Kidney glomerular epithelial cell (primary cell): Measurements from ENCODE around the gene PCDH9.
"Not testable (repeated sequence)": the region's sequence is repeated elsewhere in the genome, so short reads cannot be mapped to it uniquely, and the experiment has no call there.

ENCODE experiments used
- DNase-seq: peaks from one replicate; lab custom pipeline; 2025; lab: John Stamatoyannopoulos, UW

The PCDH9 gene

DNA sequence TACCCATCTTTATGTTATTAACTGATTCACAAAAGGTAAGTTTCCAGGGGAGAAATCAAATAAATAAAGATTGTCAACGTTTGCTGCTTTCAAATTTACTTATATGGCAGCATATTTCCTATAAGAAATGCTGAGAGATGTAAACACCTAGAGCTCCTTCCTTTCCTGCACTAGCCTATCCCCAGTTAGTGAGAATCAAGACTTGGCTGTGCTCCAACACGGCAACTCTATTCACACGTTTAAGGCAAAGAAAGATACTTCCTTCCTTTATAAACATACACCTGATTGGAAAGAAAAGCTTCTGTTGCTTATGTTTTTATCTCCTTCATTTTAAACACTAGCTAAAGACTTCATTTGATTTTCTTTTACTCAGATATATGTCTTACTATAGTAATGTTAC lies 107.0 kb downstream of the PCDH9 start:
- DNase-seq, result no peak

DNA sequence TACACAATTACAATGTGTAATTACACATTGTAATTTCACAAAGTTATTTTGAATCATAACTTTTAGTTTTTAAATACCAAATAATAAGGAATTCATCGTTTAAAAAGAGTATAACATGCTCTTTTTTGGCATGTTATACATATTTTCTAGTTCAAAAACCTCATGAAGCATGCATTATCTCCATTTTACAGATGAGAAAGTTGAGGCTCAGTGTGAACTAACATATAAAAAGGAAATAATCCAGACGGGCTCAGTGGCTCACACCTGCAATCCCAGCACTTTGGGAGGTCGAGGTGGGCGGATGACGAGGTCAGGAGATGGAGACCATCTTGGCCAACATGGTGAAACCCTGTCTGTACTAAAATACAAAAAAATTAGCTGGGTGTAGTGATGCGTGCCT lies 107.9 kb downstream of the PCDH9 start:
- DNase-seq, result no peak

DNA sequence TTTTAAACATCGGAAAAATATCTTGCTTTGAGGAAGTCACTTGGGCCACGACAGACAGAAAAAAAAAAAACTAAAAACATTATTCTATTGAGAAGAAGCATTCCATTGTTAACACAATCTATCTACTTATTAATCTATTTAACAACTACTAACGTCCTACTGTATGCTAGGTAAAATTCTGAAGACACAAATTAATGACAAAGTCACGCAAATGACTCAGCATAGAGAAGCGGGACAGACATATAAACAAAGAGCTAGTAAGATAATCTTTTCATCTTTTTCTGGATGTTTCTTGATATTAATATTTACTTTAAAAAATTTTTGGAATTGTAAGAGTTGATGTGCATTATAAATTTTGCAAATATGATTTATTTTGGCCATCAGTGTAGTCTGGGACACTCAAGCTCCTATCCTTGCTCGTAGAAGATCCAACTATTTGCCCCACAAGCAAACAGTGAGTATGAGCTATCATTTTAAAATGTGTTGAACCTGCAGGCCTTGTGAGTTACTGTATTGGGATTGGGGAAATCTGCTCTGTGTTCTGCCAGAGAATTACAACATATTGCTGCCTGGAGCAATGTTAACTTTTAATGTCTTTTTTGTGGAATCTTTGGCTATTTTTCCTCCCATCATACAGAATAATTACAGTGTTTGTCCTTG lies 109.1 kb downstream of the PCDH9 start:
- DNase-seq, result no peak

DNA sequence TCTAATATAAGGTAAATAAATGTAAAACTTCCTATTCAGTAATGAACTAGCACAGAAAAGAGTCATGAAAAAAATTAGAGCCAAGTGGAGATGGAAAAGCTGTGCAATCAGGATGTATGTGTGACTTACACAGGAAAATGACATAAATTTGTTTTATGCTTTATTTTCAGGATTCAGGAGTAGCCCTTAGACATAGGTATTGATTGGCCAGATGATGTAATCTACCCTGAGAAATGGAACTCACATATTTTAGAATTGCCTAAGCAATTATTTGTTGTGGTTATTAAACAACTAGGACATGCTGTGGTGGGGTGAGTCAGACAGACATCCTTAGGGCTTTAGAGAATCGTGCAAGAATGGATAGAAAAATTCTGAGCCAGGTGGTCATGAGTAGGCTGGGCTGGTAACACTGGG lies 110.6 kb downstream of the PCDH9 start:
- DNase-seq, result peak; percentile 77

DNA sequence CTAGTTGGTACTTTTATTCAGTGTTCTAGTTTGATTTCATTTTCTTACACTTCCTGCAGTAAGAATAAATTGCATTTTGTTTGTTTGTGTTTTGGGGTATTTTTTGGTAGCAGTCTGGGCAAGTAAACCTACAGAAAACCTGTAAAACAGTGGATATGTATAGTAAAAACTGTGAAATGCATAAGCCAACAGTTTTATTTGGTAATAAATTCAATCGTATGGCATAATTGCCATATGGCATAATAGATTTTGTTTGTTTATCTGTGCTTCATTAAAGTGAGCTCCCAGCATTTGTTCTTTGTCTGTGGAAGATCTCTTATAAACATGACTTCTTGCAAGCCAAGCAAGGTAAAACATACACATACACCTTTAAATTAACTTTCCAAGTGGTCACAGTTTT lies 111.9 kb downstream of the PCDH9 start:
- no peak for DNase-seq

GRCh38 chr13:67117010-67117550 lies 113.1 kb downstream of the PCDH9 start:
- no peak for DNase-seq

GRCh38 chr13:67107979-67108378 lies 122.2 kb downstream of the PCDH9 start:
- DNase-seq, result no peak

GRCh38 chr13:67106502-67107057 lies 123.6 kb downstream of the PCDH9 start:
- no peak for DNase-seq

GRCh38 chr13:67101730-67102467 lies 128.2 kb downstream of the PCDH9 start:
- no peak for DNase-seq

GRCh38 chr13:67100730-67101129 lies 129.4 kb downstream of the PCDH9 start:
- no peak for DNase-seq

DNA sequence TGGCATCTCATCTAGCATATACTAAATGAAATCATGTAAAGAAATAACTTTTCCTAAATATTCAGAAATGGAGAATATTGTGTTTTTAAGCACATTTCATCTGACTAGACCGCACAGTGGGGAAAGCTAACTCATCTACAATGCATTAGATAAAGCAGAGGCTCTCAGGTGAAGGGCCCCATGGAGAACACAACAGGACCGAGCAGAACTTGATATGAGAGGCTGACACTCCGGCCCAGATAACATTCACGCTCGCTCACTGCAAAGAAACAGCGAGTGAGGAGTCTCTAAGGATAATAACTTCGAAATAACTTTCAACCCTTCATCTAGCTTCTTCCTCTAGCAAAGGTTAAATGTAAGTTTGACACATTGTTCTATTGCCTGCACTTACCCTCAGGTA lies 130.6 kb downstream of the PCDH9 start:
- no peak for DNase-seq

DNA sequence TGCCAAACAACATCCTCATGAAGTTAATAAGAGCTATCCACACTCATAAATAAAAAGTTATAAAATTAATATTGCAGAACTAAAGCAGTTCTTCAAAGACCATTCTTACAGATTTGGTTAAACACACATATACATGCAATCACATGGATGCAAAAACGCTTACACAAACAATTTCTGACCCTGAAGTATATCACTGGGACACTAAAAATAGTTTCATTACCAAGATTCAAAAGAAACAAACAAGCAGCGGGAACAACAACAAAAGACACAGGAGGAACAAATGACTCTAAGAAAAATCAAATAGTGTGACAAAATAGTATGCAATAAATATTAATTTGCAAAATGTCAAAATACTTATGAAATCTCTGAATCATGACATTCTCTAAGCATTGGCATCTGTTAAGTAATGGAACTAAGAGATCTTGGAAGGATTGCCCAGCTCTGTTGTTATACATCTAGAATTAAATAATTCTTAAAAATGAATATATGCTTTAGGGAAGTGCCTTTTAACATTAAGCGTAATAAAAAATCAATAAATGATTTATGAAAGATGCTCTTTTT lies 132.2 kb downstream of the PCDH9 start:
- DNase-seq, result no peak

DNA sequence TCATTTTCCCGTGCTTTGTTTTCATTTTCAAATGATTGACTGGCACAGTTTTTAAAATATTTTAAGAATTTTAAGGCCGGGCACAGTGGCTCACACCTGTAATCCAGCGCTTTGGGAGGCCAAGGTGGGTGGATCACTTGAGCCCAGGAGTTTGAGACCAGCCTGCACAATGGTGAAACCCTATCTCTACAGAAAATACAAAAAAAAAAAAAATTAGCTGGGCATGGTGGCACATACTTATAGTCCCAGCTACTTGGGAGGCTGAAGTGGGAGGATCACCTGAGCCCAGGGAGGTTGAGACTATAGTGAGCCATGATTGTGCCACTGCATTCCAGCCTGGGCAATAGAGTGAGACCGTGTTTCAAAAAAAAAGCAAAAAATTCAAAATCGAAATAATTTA lies 133.2 kb downstream of the PCDH9 start:
- not testable (repeated sequence) for DNase-seq

- no peak for DNase-seq
Observed at GRCh38 chr13:67096418-67096817, 133.7 kb downstream of the PCDH9 start.

- peak; percentile 10 for DNase-seq
Observed at GRCh38 chr13:67095621-67096020, 134.5 kb downstream of the PCDH9 start.

DNA sequence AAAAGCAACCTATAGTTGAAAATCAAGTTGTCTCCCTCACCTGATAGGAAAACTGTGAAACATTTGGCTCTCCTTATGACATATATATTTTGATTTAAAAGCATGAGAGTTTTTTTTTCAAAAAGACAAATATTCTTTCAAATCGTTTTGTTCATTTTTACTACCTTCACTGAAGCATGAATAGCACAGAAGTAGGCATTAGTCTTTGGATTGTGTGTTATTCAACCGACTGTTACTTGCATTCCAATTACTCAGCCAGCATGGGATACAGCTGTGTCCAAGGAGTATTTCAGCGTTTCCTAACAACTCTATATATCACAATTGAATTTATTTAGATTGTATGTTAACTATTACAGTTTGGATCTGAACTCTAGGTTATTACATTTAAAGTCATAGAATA lies 135.2 kb downstream of the PCDH9 start:
- peak; percentile 46 for DNase-seq

- no peak for DNase-seq
Observed at GRCh38 chr13:67094078-67094477, 136.1 kb downstream of the PCDH9 start.

DNA sequence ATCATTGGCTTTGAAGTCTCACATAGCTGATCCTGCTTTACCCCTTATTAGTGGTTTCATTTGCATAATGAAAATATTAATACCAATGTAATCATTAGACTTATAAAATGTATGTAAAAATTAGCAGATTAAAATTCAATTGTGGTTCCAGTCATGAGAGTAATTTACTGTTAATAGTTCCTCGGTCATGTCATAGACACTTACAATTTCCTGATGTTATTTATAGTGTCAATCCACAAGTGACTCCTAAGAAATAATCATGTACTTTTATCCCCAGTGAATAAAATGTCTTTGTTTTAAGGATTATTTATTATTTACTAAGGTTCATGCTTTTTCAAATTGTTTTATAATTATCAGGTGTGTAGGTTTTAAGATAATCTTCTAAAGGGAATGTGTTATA lies 138.5 kb downstream of the PCDH9 start:
- no peak for DNase-seq

DNA sequence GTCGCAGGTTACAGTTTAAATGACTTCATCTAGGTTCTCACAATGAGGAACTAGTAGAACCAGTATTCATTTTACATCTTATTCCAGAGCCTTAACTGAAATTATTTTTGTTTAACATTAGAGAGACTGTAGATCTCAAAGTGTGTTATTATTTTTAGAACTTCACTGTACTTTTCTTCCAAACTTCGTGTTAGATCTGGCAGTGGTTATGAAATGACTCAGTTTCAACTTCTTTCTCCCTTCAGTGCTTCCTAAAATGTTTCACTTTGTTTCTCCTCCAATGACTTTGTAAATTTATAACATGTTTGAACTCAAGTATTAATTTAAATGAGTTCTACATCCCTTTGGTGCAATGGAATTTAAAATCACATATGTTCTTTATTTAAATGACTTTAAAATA lies 139.3 kb downstream of the PCDH9 start:
- DNase-seq, result no peak

GRCh38 chr13:67087527-67087926 lies 142.6 kb downstream of the PCDH9 start:
- DNase-seq, result no peak

DNA sequence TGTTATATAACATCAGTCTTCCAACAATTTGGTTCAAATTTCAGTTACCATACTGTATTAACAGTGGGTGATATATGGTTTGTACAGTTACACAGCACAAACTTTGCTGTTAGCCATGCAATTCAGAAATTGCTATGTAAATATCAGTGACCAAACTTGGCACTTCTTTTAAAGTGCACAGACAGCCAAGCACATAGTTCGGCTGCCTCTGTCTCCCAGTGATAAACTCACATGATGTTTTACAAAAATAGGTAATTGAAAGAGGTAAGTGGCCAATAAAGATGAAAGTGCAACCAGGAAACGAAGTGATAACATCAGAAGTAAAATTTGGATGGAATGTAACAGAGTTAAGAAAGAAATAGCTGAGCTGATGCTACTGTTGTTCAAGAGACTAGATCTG lies 143.9 kb downstream of the PCDH9 start:
- no peak for DNase-seq

- DNase-seq, result no peak
Observed at GRCh38 chr13:67084066-67084465, 146.1 kb downstream of the PCDH9 start.

GRCh38 chr13:67083519-67083918 lies 146.6 kb downstream of the PCDH9 start:
- DNase-seq, result no peak
